ENCODE measurements around the gene RTN4RL1. TPM values are rescaled to one million over a fixed set of nuclear protein-coding genes. Genes with fewer than 3 reads are reported as not detected.

Gene RTN4RL1
- total and polyA plus RNA-seq, 2 of the 13 experiments (the other 11 are each of a cell fraction or from before 2014, with no cell fraction given): 0.01 TPM; not detected in 1

DNA sequence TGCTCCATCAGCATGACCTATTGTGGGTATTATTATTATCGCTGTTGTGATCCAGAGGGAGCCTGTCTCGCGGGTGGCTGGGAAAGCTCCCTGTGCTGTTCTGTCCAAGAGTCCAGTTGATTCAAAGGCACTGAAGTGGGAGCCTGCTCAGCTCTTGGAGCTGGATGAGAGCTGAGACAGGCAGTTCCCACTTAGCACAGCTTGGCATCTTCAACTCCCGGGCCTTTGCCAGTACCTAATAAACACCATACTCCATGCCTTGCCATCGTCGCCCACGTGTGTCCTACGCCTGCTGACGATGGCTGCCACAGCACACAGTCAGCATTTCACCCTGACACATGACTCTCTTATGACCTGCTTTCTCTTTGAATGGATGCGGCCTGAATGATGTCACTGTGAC lies 32.6 kb downstream of the RTN4RL1 start:
- Histone ChIP-seq H3K4me2 (ENCODE audit: low read depth, low read length) (no peak overlapping the region), H3K4me1 (ENCODE audit: insufficient read depth, low read length) (peaks cover 47% of the 10 kb centered on the region), H3K9ac (ENCODE audit: insufficient read depth, low read depth, low read length) (no peak overlapping the region), H3K9me3 (ENCODE audit: low read length) (no peaks in the 10 kb centered on the region), H3K27ac (ENCODE audit: extremely low read length, insufficient read depth, low read length) (no peak overlapping the region), H4K20me1 (ENCODE audit: insufficient read depth, low read length) (no peaks in the 10 kb centered on the region), H3K79me2 (ENCODE audit: insufficient read depth, low read length) (no peaks in the 10 kb centered on the region), H2AFZ (ENCODE audit: low read length) (no peak overlapping the region), H3K36me3 (replicated peaks in 1 of 2; ENCODE audit: control insufficient read depth in 1 of 2, insufficient read depth in 2 of 2, low read length in 2 of 2) (no peaks in the 10 kb centered on the region), H3K27me3 (ENCODE audit: control insufficient read depth in 1 of 2, insufficient read depth in 2 of 2, low read length in 2 of 2) (peaks cover 0 to 24% of the 10 kb centered on the region in 2 experiments; a peak in 2 of 5 replicates), H3K4me3 (replicated peaks in 1 of 3; ENCODE audit: insufficient read depth in 1 of 3, low read depth in 2 of 3, low read length in 3 of 3) (no peak overlapping the region)
- POLR2A ChIA-PET: no interaction called here
- FAIRE-seq (no peak), DNase-seq (ENCODE audit: low spot score) (no peak), ATAC-seq (peak; percentile 7; the same call in 1 of the 3 replicates)
- intact Hi-C loops (cut with micrococcal nuclease; ENCODE audit: unreplicated experiment): no loop called here
- in situ Hi-C loops (cut with HindIII; ENCODE audit: extremely low pct_ligation_motif_present, low pct_unique_long_range_greater_than_20kb): no loop called here
- BruUV-seq (replicated peaks): no TSS peak
- CTCF ChIA-PET (ENCODE audit: low intra/inter-chr PET ratio, low total read pairs): no interaction called here
- 47% methylated on average over 6 of the region's 10 CpGs for WGBS (ENCODE audit: low lambda C conversion rate)
- TF ChIP-seq ZNF10 (CRISPR knock-in tag; IDR thresholded peaks at IDR 0.05; ENCODE audit: borderline replicate concordance, low read depth) (no peak), ZNF720 (CRISPR knock-in tag; IDR thresholded peaks at IDR 0.05) (no peak), ZNF841 (CRISPR knock-in tag; IDR thresholded peaks at IDR 0.05; ENCODE audit: borderline replicate concordance) (no peak), ZC3H4 (CRISPR knock-in tag; IDR thresholded peaks at IDR 0.05; ENCODE audit: borderline replicate concordance) (no peak), NBN (conservative IDR thresholded peaks at IDR 0.05) (no peak), SPEN (CRISPR knock-in tag; IDR thresholded peaks at IDR 0.05; ENCODE audit: low read depth) (no peak), ZNF337 (CRISPR knock-in tag; IDR thresholded peaks at IDR 0.05; ENCODE audit: borderline replicate concordance, low read depth) (no peak), RFX1 (IDR thresholded peaks at IDR 0.05) (no peak), U2AF1 (optimal IDR thresholded peaks at IDR 0.05; ENCODE audit: low read depth, low read length) (no peak), JUND (CRISPR knock-in tag; IDR thresholded peaks at IDR 0.05) (no peak)
- TF ChIP-seq, protein P1, sequence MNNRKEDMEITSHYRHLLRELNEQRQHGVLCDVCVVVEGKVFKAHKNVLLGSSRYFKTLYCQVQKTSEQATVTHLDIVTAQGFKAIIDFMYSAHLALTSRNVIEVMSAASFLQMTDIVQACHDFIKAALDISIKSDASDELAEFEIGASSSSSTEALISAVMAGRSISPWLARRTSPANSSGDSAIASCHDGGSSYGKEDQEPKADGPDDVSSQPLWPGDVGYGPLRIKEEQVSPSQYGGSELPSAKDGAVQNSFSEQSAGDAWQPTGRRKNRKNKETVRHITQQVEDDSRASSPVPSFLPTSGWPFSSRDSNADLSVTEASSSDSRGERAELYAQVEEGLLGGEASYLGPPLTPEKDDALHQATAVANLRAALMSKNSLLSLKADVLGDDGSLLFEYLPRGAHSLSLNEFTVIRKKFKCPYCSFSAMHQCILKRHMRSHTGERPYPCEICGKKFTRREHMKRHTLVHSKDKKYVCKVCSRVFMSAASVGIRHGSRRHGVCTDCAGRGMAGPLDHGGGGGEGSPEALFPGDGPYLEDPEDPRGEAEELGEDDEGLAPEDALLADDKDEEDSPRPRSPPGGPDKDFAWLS (CRISPR knock-in tag; IDR thresholded peaks at IDR 0.05; ENCODE audit: borderline replicate concordance): no peak
- TF ChIP-seq, protein P2, sequence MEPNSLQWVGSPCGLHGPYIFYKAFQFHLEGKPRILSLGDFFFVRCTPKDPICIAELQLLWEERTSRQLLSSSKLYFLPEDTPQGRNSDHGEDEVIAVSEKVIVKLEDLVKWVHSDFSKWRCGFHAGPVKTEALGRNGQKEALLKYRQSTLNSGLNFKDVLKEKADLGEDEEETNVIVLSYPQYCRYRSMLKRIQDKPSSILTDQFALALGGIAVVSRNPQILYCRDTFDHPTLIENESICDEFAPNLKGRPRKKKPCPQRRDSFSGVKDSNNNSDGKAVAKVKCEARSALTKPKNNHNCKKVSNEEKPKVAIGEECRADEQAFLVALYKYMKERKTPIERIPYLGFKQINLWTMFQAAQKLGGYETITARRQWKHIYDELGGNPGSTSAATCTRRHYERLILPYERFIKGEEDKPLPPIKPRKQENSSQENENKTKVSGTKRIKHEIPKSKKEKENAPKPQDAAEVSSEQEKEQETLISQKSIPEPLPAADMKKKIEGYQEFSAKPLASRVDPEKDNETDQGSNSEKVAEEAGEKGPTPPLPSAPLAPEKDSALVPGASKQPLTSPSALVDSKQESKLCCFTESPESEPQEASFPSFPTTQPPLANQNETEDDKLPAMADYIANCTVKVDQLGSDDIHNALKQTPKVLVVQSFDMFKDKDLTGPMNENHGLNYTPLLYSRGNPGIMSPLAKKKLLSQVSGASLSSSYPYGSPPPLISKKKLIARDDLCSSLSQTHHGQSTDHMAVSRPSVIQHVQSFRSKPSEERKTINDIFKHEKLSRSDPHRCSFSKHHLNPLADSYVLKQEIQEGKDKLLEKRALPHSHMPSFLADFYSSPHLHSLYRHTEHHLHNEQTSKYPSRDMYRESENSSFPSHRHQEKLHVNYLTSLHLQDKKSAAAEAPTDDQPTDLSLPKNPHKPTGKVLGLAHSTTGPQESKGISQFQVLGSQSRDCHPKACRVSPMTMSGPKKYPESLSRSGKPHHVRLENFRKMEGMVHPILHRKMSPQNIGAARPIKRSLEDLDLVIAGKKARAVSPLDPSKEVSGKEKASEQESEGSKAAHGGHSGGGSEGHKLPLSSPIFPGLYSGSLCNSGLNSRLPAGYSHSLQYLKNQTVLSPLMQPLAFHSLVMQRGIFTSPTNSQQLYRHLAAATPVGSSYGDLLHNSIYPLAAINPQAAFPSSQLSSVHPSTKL (CRISPR knock-in tag; IDR thresholded peaks at IDR 0.05): no peak
- TF ChIP-seq, protein P3, sequence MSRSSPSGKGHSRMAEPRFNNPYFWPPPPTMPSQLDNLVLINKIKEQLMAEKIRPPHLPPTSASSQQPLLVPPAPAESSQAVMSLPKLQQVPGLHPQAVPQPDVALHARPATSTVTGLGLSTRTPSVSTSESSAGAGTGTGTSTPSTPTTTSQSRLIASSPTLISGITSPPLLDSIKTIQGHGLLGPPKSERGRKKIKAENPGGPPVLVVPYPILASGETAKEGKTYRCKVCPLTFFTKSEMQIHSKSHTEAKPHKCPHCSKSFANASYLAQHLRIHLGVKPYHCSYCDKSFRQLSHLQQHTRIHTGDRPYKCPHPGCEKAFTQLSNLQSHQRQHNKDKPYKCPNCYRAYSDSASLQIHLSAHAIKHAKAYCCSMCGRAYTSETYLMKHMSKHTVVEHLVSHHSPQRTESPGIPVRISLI (CRISPR knock-in tag; IDR thresholded peaks at IDR 0.05; ENCODE audit: borderline replicate concordance): no peak
- TF ChIP-seq, protein P4, sequence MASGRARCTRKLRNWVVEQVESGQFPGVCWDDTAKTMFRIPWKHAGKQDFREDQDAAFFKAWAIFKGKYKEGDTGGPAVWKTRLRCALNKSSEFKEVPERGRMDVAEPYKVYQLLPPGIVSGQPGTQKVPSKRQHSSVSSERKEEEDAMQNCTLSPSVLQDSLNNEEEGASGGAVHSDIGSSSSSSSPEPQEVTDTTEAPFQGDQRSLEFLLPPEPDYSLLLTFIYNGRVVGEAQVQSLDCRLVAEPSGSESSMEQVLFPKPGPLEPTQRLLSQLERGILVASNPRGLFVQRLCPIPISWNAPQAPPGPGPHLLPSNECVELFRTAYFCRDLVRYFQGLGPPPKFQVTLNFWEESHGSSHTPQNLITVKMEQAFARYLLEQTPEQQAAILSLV (CRISPR knock-in tag; IDR thresholded peaks at IDR 0.05; ENCODE audit: borderline replicate concordance): no peak

All from HepG2 (cell line).